Left lung (tissue), 10 donors: Measurements from ENCODE around the gene SCIN. TPM values are rescaled to one million over a fixed set of nuclear protein-coding genes. Genes with fewer than 3 reads are reported as not detected.

Experiments used
- ATAC-seq: fragments of 200-7000 bp; cut with Tn5 transposase; one replicate; pipeline ENCODE4 v1.9.1; 2020; ENCODE audit warnings: moderate library complexity
- DNase-seq, 4 donors: peaks; one replicate each; pipeline ENCODE4 v3.0.0-alpha.2; 2013 to 2020
- H3K27ac ChIP-seq, 2 donors: fragments of 200-600 bp; sonication (generic) in 1 of 2; one replicate each; pipeline versions ENCODE4 v1.5.0 to v1.8.0; 2020 to 2021
- H3K27me3 ChIP-seq, 2 donors: fragments of 200-600 bp; sonication (generic) in 1 of 2; one replicate each; pipeline versions ENCODE4 v1.5.0 to v1.8.0; 2020 to 2021
- H3K36me3 ChIP-seq, 2 donors: fragments of 200-600 bp; sonication (generic) in 1 of 2; one replicate each; pipeline versions ENCODE4 v1.5.0 to v1.8.0; 2020 to 2021
- H3K4me1 ChIP-seq, 2 donors: fragments of 200-600 bp; one replicate each; pipeline ENCODE4 v1.8.0; 2021
- H3K4me3 ChIP-seq, 2 donors: fragments of 200-600 bp; sonication (generic) in 1 of 2; one replicate each; pipeline versions ENCODE4 v1.5.0 to v1.8.0; 2020 to 2021; ENCODE audit warnings: mild to moderate bottlenecking in 1 of 2
- H3K9me3 ChIP-seq, 2 donors: fragments of 200-600 bp; sonication (generic) in 1 of 2; one replicate each; pipeline versions ENCODE4 v1.5.0 to v1.8.0; 2020 to 2021
- intact Hi-C, 2 donors: fragments of 100-400 bp; cut with DNase I; formaldehyde crosslinking; loops; one replicate each; pipeline versions ENCODE4 v1.11.2 to v1.14.2; 2022
- polyA plus RNA-seq, 6 donors: library from polyadenylated mRNA; unstranded; fragments of 120-200 nt; gene quantifications; one replicate each; pipeline ENCODE4 v1.2.1, GENCODE V29; 2013; ENCODE audit not compliant: insufficient read length in 6 of 6
- total RNA-seq, 2 donors: library from RNA; stranded (reverse); fragmentation: NEBNext Ultra II Directional; extraction: Animal tissue kit (Norgen Biotek cat#: 25700); gene quantifications; one replicate each; pipeline ENCODE4 v1.2.1, GENCODE V29; 2021
- TF ChIP-seq, protein P1 (sequence below), 2 donors: fragments of 200-600 bp; sonication (generic) in 1 of 2; IDR thresholded peaks; one replicate each; pipeline versions ENCODE4 v1.5.0 to v1.8.0; 2021; ENCODE audit warnings: antibody characterized with exemption in 2 of 2
- donor health status: DM: no; HTN: yes; CAD: no.
- donor health status: DM: no; HTN: no; CAD: no.

SCIN gene
- total and polyA plus RNA-seq, 8 donors: 3.4 to 13.5 (median 8.0) TPM

DNA sequence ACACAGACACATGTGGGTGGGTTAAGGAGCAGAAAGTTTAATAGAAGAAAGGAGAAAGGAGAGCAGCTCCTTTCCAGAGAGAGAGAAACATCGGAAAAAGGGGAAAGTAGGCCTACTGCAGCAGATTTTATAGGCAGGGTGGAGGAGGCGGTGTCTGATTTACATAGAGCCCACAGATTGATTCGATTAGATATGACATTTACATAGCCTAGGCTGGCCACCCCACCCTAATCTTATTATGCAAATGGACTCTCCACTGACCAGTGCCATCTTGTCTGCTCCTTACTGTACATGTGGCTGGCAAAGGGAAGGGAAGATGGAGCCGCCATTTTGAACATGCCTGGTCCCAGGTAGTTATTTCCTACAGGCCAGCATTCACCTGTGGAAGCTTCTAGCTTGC is 38.7 kb upstream of the SCIN start:
- intact Hi-C loops: no loop called here
- Histone ChIP-seq H3K27ac (no peak overlapping the region), H3K27me3 (no peaks in the 10 kb centered on the region), H3K36me3 (no peaks in the 10 kb centered on the region), H3K9me3 (no peaks in the 10 kb centered on the region), H3K4me3 (no peak overlapping the region), H3K4me1 (no peaks in the 10 kb centered on the region)
- TF ChIP-seq, protein P1, sequence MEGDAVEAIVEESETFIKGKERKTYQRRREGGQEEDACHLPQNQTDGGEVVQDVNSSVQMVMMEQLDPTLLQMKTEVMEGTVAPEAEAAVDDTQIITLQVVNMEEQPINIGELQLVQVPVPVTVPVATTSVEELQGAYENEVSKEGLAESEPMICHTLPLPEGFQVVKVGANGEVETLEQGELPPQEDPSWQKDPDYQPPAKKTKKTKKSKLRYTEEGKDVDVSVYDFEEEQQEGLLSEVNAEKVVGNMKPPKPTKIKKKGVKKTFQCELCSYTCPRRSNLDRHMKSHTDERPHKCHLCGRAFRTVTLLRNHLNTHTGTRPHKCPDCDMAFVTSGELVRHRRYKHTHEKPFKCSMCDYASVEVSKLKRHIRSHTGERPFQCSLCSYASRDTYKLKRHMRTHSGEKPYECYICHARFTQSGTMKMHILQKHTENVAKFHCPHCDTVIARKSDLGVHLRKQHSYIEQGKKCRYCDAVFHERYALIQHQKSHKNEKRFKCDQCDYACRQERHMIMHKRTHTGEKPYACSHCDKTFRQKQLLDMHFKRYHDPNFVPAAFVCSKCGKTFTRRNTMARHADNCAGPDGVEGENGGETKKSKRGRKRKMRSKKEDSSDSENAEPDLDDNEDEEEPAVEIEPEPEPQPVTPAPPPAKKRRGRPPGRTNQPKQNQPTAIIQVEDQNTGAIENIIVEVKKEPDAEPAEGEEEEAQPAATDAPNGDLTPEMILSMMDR (IDR thresholded peaks at IDR 0.05): no peak
- ATAC-seq (no peak), DNase-seq (no peak)

DNA sequence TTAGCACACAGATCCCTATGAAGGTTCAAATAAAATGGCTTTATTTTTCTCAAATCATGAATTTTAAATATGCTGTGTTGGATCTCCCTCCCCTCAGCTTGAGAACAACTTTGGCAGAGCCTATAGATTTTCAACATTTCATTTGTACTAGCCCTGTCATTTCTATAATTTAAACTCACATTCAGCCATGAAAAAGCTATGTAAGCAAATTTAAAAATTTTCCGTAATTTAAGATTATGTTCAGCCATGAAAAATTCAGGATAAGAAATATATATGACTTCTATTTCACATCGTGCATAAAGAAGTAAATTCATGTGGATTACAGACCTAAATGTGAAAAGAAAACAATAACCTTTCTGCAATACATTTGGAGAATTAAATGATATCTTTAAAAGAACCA is 36.5 kb upstream of the SCIN start:
- Histone ChIP-seq H3K4me1 (no peaks in the 10 kb centered on the region), H3K27me3 (no peaks in the 10 kb centered on the region), H3K9me3 (no peaks in the 10 kb centered on the region), H3K4me3 (no peak overlapping the region), H3K36me3 (no peaks in the 10 kb centered on the region), H3K27ac (no peak overlapping the region)
- intact Hi-C loops: no loop called here
- TF ChIP-seq, protein P1 (IDR thresholded peaks at IDR 0.05): no peak
- DNase-seq (no peak), ATAC-seq (no peak)

DNA sequence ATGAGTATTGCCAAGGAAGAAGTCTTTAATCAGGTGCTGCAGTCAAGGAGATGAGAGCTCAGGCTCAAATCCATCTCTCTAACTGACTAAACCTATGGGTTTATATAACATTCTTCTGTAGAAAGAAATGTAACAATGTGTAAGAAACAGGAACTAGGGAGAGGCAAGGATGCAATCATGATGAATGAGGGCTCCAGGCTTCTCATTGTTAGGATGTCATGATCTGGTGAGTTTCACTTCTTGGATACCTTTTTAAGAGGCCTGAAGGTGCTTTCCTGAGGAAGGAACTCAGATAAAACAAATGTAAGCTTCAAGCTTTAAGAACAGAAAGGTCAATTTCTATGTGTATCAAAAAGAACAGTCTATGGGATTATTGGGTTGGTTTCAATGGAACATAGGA is 30.8 kb upstream of the SCIN start:
- Histone ChIP-seq H3K27me3 (no peaks in the 10 kb centered on the region), H3K27ac (no peak overlapping the region), H3K4me1 (no peaks in the 10 kb centered on the region), H3K36me3 (no peaks in the 10 kb centered on the region), H3K9me3 (no peaks in the 10 kb centered on the region), H3K4me3 (no peak overlapping the region)
- DNase-seq (no peak), ATAC-seq (no peak)
- intact Hi-C loops: no loop called here
- TF ChIP-seq, protein P1 (IDR thresholded peaks at IDR 0.05): no peak

DNA sequence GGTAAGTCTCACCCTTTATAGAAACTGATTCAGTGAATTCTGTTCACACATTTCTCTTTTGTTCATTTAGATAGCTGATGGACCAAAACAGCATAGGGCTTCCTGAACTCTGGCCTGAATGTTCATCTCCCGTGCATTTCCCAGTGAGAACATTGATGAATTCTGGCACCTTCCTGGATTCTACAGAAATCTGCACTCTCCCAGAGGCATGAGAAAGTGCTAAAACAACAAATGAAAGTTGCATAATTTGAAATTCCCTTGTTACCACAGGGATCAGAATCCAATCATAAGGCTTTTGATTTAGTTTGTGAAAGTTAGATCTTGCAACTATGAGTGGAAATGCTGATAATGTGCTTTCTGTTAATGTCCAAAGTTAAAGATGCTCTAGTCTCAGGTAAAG is 29.7 kb upstream of the SCIN start:
- ATAC-seq: no peak

DNA sequence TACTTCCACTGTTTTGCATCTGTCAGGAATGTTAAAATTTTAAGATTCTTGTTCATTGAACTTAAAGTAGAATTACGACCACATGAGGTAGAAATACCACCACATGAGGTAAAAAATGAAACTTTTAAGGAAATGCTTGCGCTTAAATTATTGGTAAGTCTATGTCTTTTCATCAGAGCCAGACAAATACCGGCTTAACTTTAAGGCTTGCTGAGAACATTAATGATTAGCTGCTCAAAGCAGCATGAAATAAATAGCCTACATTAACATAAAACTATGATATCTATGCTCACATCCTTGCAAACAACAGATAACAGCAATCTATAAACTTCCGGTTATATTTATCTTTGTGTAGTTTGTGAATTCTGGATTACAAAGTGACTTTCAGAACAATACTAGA is 26.9 kb upstream of the SCIN start:
- DNase-seq: no peak
- no peaks in the 10 kb centered on the region for H3K9me3 ChIP-seq
- no peaks in the 10 kb centered on the region for H3K36me3 ChIP-seq
- no peaks in the 10 kb centered on the region for H3K27me3 ChIP-seq
- TF ChIP-seq, protein P1 (IDR thresholded peaks at IDR 0.05): no peak
- intact Hi-C loops: no loop called here
- H3K4me1 ChIP-seq: no peaks in the 10 kb centered on the region
- H3K27ac ChIP-seq: no peak overlapping the region
- no peak for ATAC-seq
- H3K4me3 ChIP-seq: no peak overlapping the region

More for the DNA sequence above, 29.7 kb upstream of the SCIN start:
- H3K36me3 ChIP-seq: no peaks in the 10 kb centered on the region
- H3K27me3 ChIP-seq: no peaks in the 10 kb centered on the region
- DNase-seq: no peak
- intact Hi-C loops: no loop called here
- H3K4me1 ChIP-seq: no peaks in the 10 kb centered on the region
- no peak overlapping the region for H3K4me3 ChIP-seq
- TF ChIP-seq, protein P1 (IDR thresholded peaks at IDR 0.05): no peak
- H3K27ac ChIP-seq: no peak overlapping the region
- H3K9me3 ChIP-seq: no peaks in the 10 kb centered on the region
